CD14-positive monocyte (primary cell): ENCODE data around the gene C9orf72. TPM values are rescaled to one million over a fixed set of nuclear protein-coding genes. Genes with fewer than 3 reads are reported as not detected.

Experiments used
- DNase-seq, 3 donors: peaks; one replicate each; pipeline ENCODE4 v3.0.0-alpha.2; 2011 to 2022
- H2AFZ ChIP-seq: 2 replicates; pipeline ENCODE4 v1.6.0; 2012; ENCODE audit warnings: mild to moderate bottlenecking, low read depth, low read length, inconsistent platforms; ENCODE audit not compliant: insufficient read depth, poor library complexity, severe bottlenecking
- H3K27ac ChIP-seq, 2 donors: 1 replicate in 1 of 2; 2 replicates in 1 of 2; pipeline ENCODE4 v1.5.1; 2012 to 2013; ENCODE audit warnings: low read length in 2 of 2, control low read depth in 1 of 2, inconsistent platforms in 1 of 2, low read depth in 1 of 2, mild to moderate bottlenecking in 1 of 2
- H3K27me3 ChIP-seq, 2 donors: one replicate each; pipeline versions ENCODE4 v1.6.0 to v1.6.1; 2011 to 2013; ENCODE audit warnings: low read length in 2 of 2; ENCODE audit not compliant: control insufficient read depth in 2 of 2, insufficient read depth in 2 of 2
- H3K36me3 ChIP-seq, 2 donors: replicated peaks in 1 of 2; 1 replicate in 1 of 2; 2 replicates in 1 of 2; pipeline versions ENCODE4 v1.5.1 to v1.6.1; 2012 to 2013; ENCODE audit warnings: low read length in 2 of 2, control low read depth in 1 of 2, inconsistent platforms in 1 of 2, mild to moderate bottlenecking in 1 of 2; ENCODE audit not compliant: insufficient read depth in 2 of 2, control insufficient read depth in 1 of 2
- H3K4me1 ChIP-seq, 2 donors: 1 replicate in 1 of 2; 2 replicates in 1 of 2; pipeline versions ENCODE4 v1.5.1 to v1.6.1; 2012 to 2013; ENCODE audit warnings: low read length in 2 of 2, control low read depth in 1 of 2, inconsistent platforms in 1 of 2, mild to moderate bottlenecking in 1 of 2, moderate library complexity in 1 of 2; ENCODE audit not compliant: insufficient read depth in 2 of 2, control insufficient read depth in 1 of 2
- H3K4me2 ChIP-seq: replicated peaks from 2 replicates; pipeline ENCODE3; 2012; ENCODE audit warnings: low read length, moderate library complexity, mild to moderate bottlenecking; ENCODE audit not compliant: poor library complexity, severe bottlenecking; ENCODE audit errors: extremely low read depth
- H3K4me3 ChIP-seq, 3 experiments: fragments of 200-600 bp in 1 of 3; sonication (generic) in 1 of 3; replicated peaks in 1 of 3; 1 replicate in 2 of 3; 2 replicates in 1 of 3; pipeline ENCODE4 v1.5.1; 2011 to 2013; ENCODE audit warnings: low read length in 3 of 3, mild to moderate bottlenecking in 3 of 3, control low read depth in 2 of 3, low read depth in 2 of 3, inconsistent platforms in 1 of 3, moderate library complexity in 1 of 3
- H3K79me2 ChIP-seq: 2 replicates; pipeline ENCODE4 v1.6.0; 2012; ENCODE audit warnings: mild to moderate bottlenecking, control low read depth, inconsistent platforms, low read length, moderate library complexity; ENCODE audit not compliant: insufficient read depth
- H3K9ac ChIP-seq: 2 replicates; pipeline ENCODE4 v1.6.0; 2017; ENCODE audit warnings: low read length, mild to moderate bottlenecking; ENCODE audit not compliant: insufficient read depth, poor library complexity, severe bottlenecking
- H3K9me3 ChIP-seq, 2 donors: replicated peaks in 1 of 2; 1 replicate in 1 of 2; 2 replicates in 1 of 2; pipeline versions ENCODE4 v1.5.1 to v1.6.1; 2012 to 2013; ENCODE audit warnings: low read length in 2 of 2, control low read depth in 1 of 2; ENCODE audit not compliant: control insufficient read depth in 1 of 2, insufficient read depth in 1 of 2
- H4K20me1 ChIP-seq: 2 replicates; pipeline ENCODE4 v1.6.0; 2012; ENCODE audit warnings: mild to moderate bottlenecking, low read length, control low read depth, moderate library complexity; ENCODE audit not compliant: insufficient read depth
- H3K27ac Mint-ChIP-seq, 7 donors: one replicate each; pipeline ENCODE4 v1.8.0; 2020; ENCODE audit warnings: mild to moderate bottlenecking in 7 of 7, mixed read lengths in 7 of 7, moderate library complexity in 6 of 7, inconsistent platforms in 2 of 7
- H3K27me3 Mint-ChIP-seq, 3 donors: one replicate each; pipeline ENCODE4 v1.8.0; 2021 to 2022; ENCODE audit warnings: low read depth in 3 of 3, mild to moderate bottlenecking in 3 of 3, mixed read lengths in 3 of 3, moderate library complexity in 3 of 3, inconsistent platforms in 1 of 3
- H3K36me3 Mint-ChIP-seq, 2 donors: one replicate each; pipeline ENCODE4 v1.8.0; 2020; ENCODE audit warnings: mixed read lengths in 2 of 2, inconsistent platforms in 1 of 2, mild to moderate bottlenecking in 1 of 2
- H3K4me1 Mint-ChIP-seq: one replicate; pipeline ENCODE4 v1.8.0; 2020; ENCODE audit warnings: mild to moderate bottlenecking, mixed read lengths
- H3K4me3 Mint-ChIP-seq, 2 donors: one replicate each; pipeline ENCODE4 v1.8.0; 2020; ENCODE audit warnings: mild to moderate bottlenecking in 2 of 2, mixed read lengths in 2 of 2, moderate library complexity in 1 of 2
- H3K9me3 Mint-ChIP-seq, 7 donors: one replicate each; pipeline ENCODE4 v1.8.0; 2020 to 2022; ENCODE audit warnings: mixed read lengths in 7 of 7, mild to moderate bottlenecking in 6 of 7, moderate library complexity in 6 of 7, inconsistent platforms in 2 of 7
- CTCF ChIP-seq: fragments of 200-600 bp; IDR thresholded peaks from one replicate; pipeline ENCODE4 v1.8.0; 2022; ENCODE audit warnings: antibody characterized with exemption, mild to moderate bottlenecking
- WGBS: methylation state at CpG from one replicate; pipeline ENCODE4 v1.1.5; 2013; ENCODE audit warnings: missing lambda C conversion rate; ENCODE audit not compliant: insufficient coverage; 5-methylcytosine and 5-hydroxymethylcytosine counted together
- intact Hi-C, 2 donors: fragments of 100-400 bp; cut with micrococcal nuclease; formaldehyde crosslinking; loops; one replicate each; pipeline versions ENCODE4 v1.15.0 to v1.15.1; 2023
- polyA plus RNA-seq, 3 donors: library from polyadenylated mRNA; depleted of rRNA in 1 of 3; unstranded in 2 of 3; stranded (reverse) in 1 of 3; fragments of 300-500 nt in 2 of 3; fragments of >200 nt in 1 of 3; fragmentation: Illumina TruSeq in 2 of 3; gene quantifications; 1 replicate in 2 of 3; 2 replicates in 1 of 3; pipeline ENCODE4 v1.2.3, GENCODE V29; 2012 to 2021

The C9orf72 gene
- polyA plus RNA-seq, 3 donors: 105 to 142 (median 128) TPM

- peak overlapping the region; percentile 73 to 94 for H3K27ac ChIP-seq
- Mint-ChIP-seq H3K4me1 (peaks cover 66% of the 10 kb centered on the region), H3K9me3 (peaks cover 0 to 7% (median 0%) of the 10 kb centered on the region in 7 donors), H3K27ac (peak overlapping the region; percentile 93 to 97 (median 96)), H3K4me3 (peak overlapping the region in 1 of 2 donors; percentile 70), H3K27me3 (no peaks in the 10 kb centered on the region), H3K36me3 (peaks cover 0 to 8% of the 10 kb centered on the region in 2 donors)
- H3K9ac ChIP-seq: peak overlapping the region; percentile 65
- peak overlapping the region in 1 of 3 experiments; percentile 43 for H3K4me3 ChIP-seq
- H3K79me2 ChIP-seq: no peaks in the 10 kb centered on the region
- no peaks in the 10 kb centered on the region for H4K20me1 ChIP-seq
- no peaks in the 10 kb centered on the region for H3K27me3 ChIP-seq
- DNase-seq: peak in 2 of 3 donors; percentile 72 to 83
- intact Hi-C loops: loop anchor here in 1 of 2 donors (1.0 kb wide), 1 partner anchor 9 kb away; no protein-coding TSS in a partner anchor
- H3K4me2 ChIP-seq: peak overlapping the region; percentile 48
- no peak overlapping the region for H2AFZ ChIP-seq
- H3K9me3 ChIP-seq: no peaks in the 10 kb centered on the region
- peaks cover 56 to 73% of the 10 kb centered on the region in 2 donors for H3K4me1 ChIP-seq
- no peaks in the 10 kb centered on the region for H3K36me3 ChIP-seq
- no peak for TF ChIP-seq CTCF
These were observed 17.4 kb upstream of the C9orf72 start for GRCh38 chr9:27590651-27591050.

- Mint-ChIP-seq H3K27me3 (no peaks in the 10 kb centered on the region), H3K9me3 (peaks cover 0 to 5% (median 0%) of the 10 kb centered on the region in 7 donors), H3K27ac (peak overlapping the region; percentile 93 to 97 (median 96)), H3K4me1 (peaks cover 72% of the 10 kb centered on the region), H3K36me3 (peaks cover 0 to 8% of the 10 kb centered on the region in 2 donors), H3K4me3 (no peak overlapping the region)
- Histone ChIP-seq H2AFZ (peak overlapping the region; percentile 19), H3K79me2 (no peaks in the 10 kb centered on the region), H3K4me2 (peak overlapping the region; percentile 2), H3K4me3 (peak overlapping the region in 1 of 3 experiments; percentile 3), H3K27me3 (no peaks in the 10 kb centered on the region), H3K4me1 (peaks cover 59 to 76% of the 10 kb centered on the region in 2 donors), H3K27ac (peak overlapping the region; percentile 54 to 94), H3K9me3 (no peaks in the 10 kb centered on the region), H3K36me3 (no peaks in the 10 kb centered on the region), H3K9ac (no peak overlapping the region), H4K20me1 (no peaks in the 10 kb centered on the region)
- TF ChIP-seq CTCF: no peak
- 100% methylated on average over 1 of the region's 2 CpGs for WGBS
- DNase-seq: peak in 1 of 3 donors; percentile 17
- intact Hi-C loops: no loop called here
These were observed 16.2 kb upstream of the C9orf72 start for GRCh38 chr9:27589462-27589861.
